ENCODE results near the gene CHCHD3. TPM values are rescaled to one million over a fixed set of nuclear protein-coding genes. Genes with fewer than 3 reads are reported as not detected.
"Not testable (repeated sequence)": the region's sequence is repeated elsewhere in the genome, so short reads cannot be mapped to it uniquely, and the experiment has no call there.

CHCHD3 gene
- total RNA-seq, 4 donors from 2014 or later = 27.9 to 39.0 (median 34.5) TPM

GRCh38 chr7:132977234-132977633 is 104.7 kb downstream of the CHCHD3 start:
- 94 to 97% methylated on average over 1 of the region's 1 CpG for WGBS, 2 donors

GRCh38 chr7:132972745-132973144 is 109.1 kb downstream of the CHCHD3 start:
- intact Hi-C loops (cut with DNase I; ENCODE audit: low total_unique reads) = loop anchor here (2.0 kb wide), 1 partner anchor 56 kb away; no protein-coding TSS in a partner anchor
- WGBS, 2 donors = 86 to 91% methylated on average over 1 of the region's 1 CpG
- DNase-seq (ENCODE audit: low spot score in 2 of 2) = no peak
- TF ChIP-seq POLR2A (IDR thresholded peaks at IDR 0.05) = no peak
- TF ChIP-seq CTCF (IDR thresholded peaks at IDR 0.05) = no peak
- H3K4me3 ChIP-seq (ENCODE audit: low read depth, poor library complexity, severe bottlenecking) = no peak overlapping the region

More at GRCh38 chr7:132977234-132977633, 104.7 kb downstream of the CHCHD3 start:
- DNase-seq (ENCODE audit: low spot score in 2 of 2) = no peak
- H3K4me3 ChIP-seq (ENCODE audit: low read depth, poor library complexity, severe bottlenecking) = no peak overlapping the region
- TF ChIP-seq POLR2A (IDR thresholded peaks at IDR 0.05) = no peak
- no peak for TF ChIP-seq CTCF (IDR thresholded peaks at IDR 0.05)
- intact Hi-C loops (cut with DNase I; ENCODE audit: low total_unique reads) = no loop called here

- WGBS, 2 donors = 91 to 95% methylated on average over 1 of the region's 1 CpG
Observed at GRCh38 chr7:132970257-132970656, 111.6 kb downstream of the CHCHD3 start.

GRCh38 chr7:132969520-132969919 is 112.4 kb downstream of the CHCHD3 start:
- intact Hi-C loops (cut with DNase I; ENCODE audit: low total_unique reads) = no loop called here
- 96% methylated on average over 1 of the region's 1 CpG for WGBS, 2 donors
- TF ChIP-seq CTCF (IDR thresholded peaks at IDR 0.05) = no peak
- no peak for TF ChIP-seq POLR2A (IDR thresholded peaks at IDR 0.05)

More at GRCh38 chr7:132970257-132970656, 111.6 kb downstream of the CHCHD3 start:
- H3K4me3 ChIP-seq (ENCODE audit: low read depth, poor library complexity, severe bottlenecking) = no peak overlapping the region
- no peak for DNase-seq (ENCODE audit: low spot score in 2 of 2)
- intact Hi-C loops (cut with DNase I; ENCODE audit: low total_unique reads) = no loop called here
- TF ChIP-seq CTCF (IDR thresholded peaks at IDR 0.05) (no peak), POLR2A (IDR thresholded peaks at IDR 0.05) (no peak)

GRCh38 chr7:132967470-132967848 is 114.4 kb downstream of the CHCHD3 start:
- 95% methylated on average over 4 of the region's 4 CpGs for WGBS, 2 donors
- intact Hi-C loops (cut with DNase I; ENCODE audit: low total_unique reads); DNase-seq (ENCODE audit: low spot score in 2 of 2); H3K4me3 ChIP-seq (ENCODE audit: low read depth, poor library complexity, severe bottlenecking): not testable (repeated sequence)

More at GRCh38 chr7:132969520-132969919, 112.4 kb downstream of the CHCHD3 start:
- DNase-seq (ENCODE audit: low spot score in 2 of 2) = no peak
- H3K4me3 ChIP-seq (ENCODE audit: low read depth, poor library complexity, severe bottlenecking) = no peak overlapping the region

GRCh38 chr7:132966754-132967469 is 115.0 kb downstream of the CHCHD3 start:
- intact Hi-C loops (cut with DNase I; ENCODE audit: low total_unique reads) = no loop called here
- TF ChIP-seq POLR2A (IDR thresholded peaks at IDR 0.05) (no peak), CTCF (IDR thresholded peaks at IDR 0.05) (no peak)
- H3K4me3 ChIP-seq (ENCODE audit: low read depth, poor library complexity, severe bottlenecking) = no peak overlapping the region
- DNase-seq (ENCODE audit: low spot score in 2 of 2) = no peak
- WGBS, 2 donors = 79 to 81% methylated on average over 5 of the region's 5 CpGs

Measured in lower leg skin (tissue), 4 donors.